ENCODE results near the gene MEF2C.

GRCh38 chr5:88760527-88760926 is 122.5 kb downstream of the MEF2C start:
- TF ChIP-seq GATA2 (IDR thresholded peaks at IDR 0.05; ENCODE audit: low read depth, low read length) (no peak), GATA3 (IDR thresholded peaks at IDR 0.05; ENCODE audit: low read depth, low read length) (no peak)

Data from SH-SY5Y (cell line).